Gastroesophageal sphincter (tissue), 3 donors: ENCODE data around the gene NOTUM.

Experiments used
- CTCF ChIP-seq, 4 experiments: fragments of 200-600 bp in 2 of 4; fragments of 450-650 bp in 2 of 4; sonication (generic) in 1 of 4; IDR thresholded peaks; one replicate each; pipeline ENCODE4 v1.5.1; 2017 to 2019; ENCODE audit warnings: antibody characterized with exemption in 4 of 4, mild to moderate bottlenecking in 2 of 4, moderate library complexity in 2 of 4
- POLR2A ChIP-seq, 2 donors: fragments of 450-650 bp; IDR thresholded peaks; one replicate each; pipeline ENCODE4 v1.6.1; 2017; ENCODE audit warnings: antibody characterized with exemption in 2 of 2, mild to moderate bottlenecking in 2 of 2, moderate library complexity in 1 of 2

GRCh38 chr17:81954131-81955057, 6.6 kb downstream of the NOTUM start:
- TF ChIP-seq CTCF (IDR thresholded peaks at IDR 0.05), result no peak
- TF ChIP-seq POLR2A (IDR thresholded peaks at IDR 0.05), result no peak
